Neural cell (in vitro differentiated cells): ENCODE data around the gene CNRIP1. TPM values are rescaled to one million over a fixed set of nuclear protein-coding genes. Genes with fewer than 3 reads are reported as not detected.

ENCODE experiments used
- H2AFZ ChIP-seq: fragments of 200-600, 300-800 bp; sonication (generic), shearing (Covaris generic); 2 replicates; pipeline ENCODE4 v1.6.0; 2014; ENCODE audit warnings: low read depth, mild to moderate bottlenecking, antibody characterized with exemption, low read length, moderate library complexity
- H3F3A ChIP-seq: fragments of 200-600 bp; shearing (Covaris generic); 2 replicates; pipeline ENCODE4 v1.6.1; 2016; ENCODE audit warnings: mild to moderate bottlenecking, moderate library complexity, mixed read lengths, antibody characterized with exemption, low read length; ENCODE audit not compliant: insufficient read depth, poor library complexity, severe bottlenecking
- H3K27ac ChIP-seq: fragments of 200-600, 300-800 bp; sonication (generic), shearing (Covaris generic); 2 replicates; pipeline ENCODE4 v1.5.1; 2014; ENCODE audit warnings: mild to moderate bottlenecking, low read length, moderate library complexity
- H3K27me3 ChIP-seq: fragments of 300-800, 200-600 bp; sonication (generic), shearing (Covaris generic); 2 replicates; pipeline ENCODE4 v1.6.0; 2014; ENCODE audit warnings: mild to moderate bottlenecking, low read depth, low read length, moderate library complexity; ENCODE audit not compliant: insufficient read depth
- H3K36me3 ChIP-seq: fragments of 300-800, 200-600 bp; sonication (generic), shearing (Covaris generic); 2 replicates; pipeline ENCODE4 v1.5.1; 2014; ENCODE audit warnings: mild to moderate bottlenecking, antibody characterized with exemption, low read length, moderate library complexity; ENCODE audit not compliant: insufficient read depth
- H3K4me2 ChIP-seq: fragments of 300-800, 200-600 bp; sonication (generic), shearing (Covaris generic); 2 replicates; pipeline ENCODE4 v1.6.0; 2014; ENCODE audit warnings: mild to moderate bottlenecking, low read length
- H3K4me3 ChIP-seq: fragments of 300-800, 200-600 bp; sonication (generic), shearing (Covaris generic); 2 replicates; pipeline ENCODE4 v1.5.1; 2014; ENCODE audit warnings: mild to moderate bottlenecking, low read length, moderate library complexity
- H3K79me2 ChIP-seq: fragments of 200-600 bp; shearing (Covaris generic); replicated peaks from 2 replicates; pipeline ENCODE4 v1.6.0; 2014; ENCODE audit warnings: mild to moderate bottlenecking, low read length, moderate library complexity; ENCODE audit not compliant: insufficient read depth
- H3K9ac ChIP-seq: fragments of 300-800, 200-600 bp; sonication (generic), shearing (Covaris generic); 2 replicates; pipeline ENCODE4 v1.6.1; 2016; ENCODE audit warnings: mild to moderate bottlenecking, low read length, mixed read lengths
- H3K9me2 ChIP-seq: fragments of 200-600 bp; shearing (Covaris generic); 2 replicates; pipeline ENCODE4 v1.6.1; 2016; ENCODE audit warnings: mild to moderate bottlenecking, low read length, mixed read lengths; ENCODE audit not compliant: insufficient read depth
- H3K9me3 ChIP-seq: fragments of 200-600, 300-800 bp; sonication (generic), shearing (Covaris generic); 2 replicates; pipeline ENCODE4 v1.6.1; 2016; ENCODE audit warnings: mild to moderate bottlenecking, mixed run types, low read length, moderate library complexity, mixed read lengths
- H4K20me1 ChIP-seq: fragments of 200-600 bp; shearing (Covaris generic); 2 replicates; pipeline ENCODE4 v1.6.1; 2016; ENCODE audit warnings: mild to moderate bottlenecking, mixed run types; ENCODE audit not compliant: insufficient read depth
- CTCF ChIP-seq: fragments of 450-650 bp; IDR thresholded peaks from 2 replicates; pipeline ENCODE4 v1.5.1; 2014; ENCODE audit warnings: antibody characterized with exemption, mild to moderate bottlenecking, moderate library complexity; ENCODE audit not compliant: poor library complexity, severe bottlenecking
- EP300 ChIP-seq: fragments of 450-650 bp; conservative IDR thresholded peaks from 2 replicates; pipeline ENCODE4 v1.6.1; 2014; ENCODE audit warnings: antibody characterized with exemption, mild to moderate bottlenecking, moderate library complexity; ENCODE audit not compliant: poor library complexity, severe bottlenecking
- EZH2 ChIP-seq: fragments of 200-600, 300-800 bp; shearing (Covaris generic), sonication (generic); IDR thresholded peaks from 2 replicates; pipeline ENCODE4 v1.6.1; 2014; ENCODE audit warnings: antibody characterized with exemption, low read length, borderline replicate concordance, mild to moderate bottlenecking; ENCODE audit not compliant: insufficient read depth, poor library complexity, severe bottlenecking
- MXI1 ChIP-seq: fragments of 450-650 bp; conservative IDR thresholded peaks from 2 replicates; pipeline ENCODE4 v1.6.1; 2014; ENCODE audit warnings: antibody characterized with exemption, mild to moderate bottlenecking; ENCODE audit not compliant: poor library complexity, severe bottlenecking
- POLR2AphosphoS5 ChIP-seq: IDR thresholded peaks from 2 replicates; pipeline ENCODE4 v1.6.1; 2012
- RAD21 ChIP-seq: fragments of 450-650 bp; conservative IDR thresholded peaks from 2 replicates; pipeline ENCODE4 v1.6.1; 2014; ENCODE audit warnings: antibody characterized with exemption, mild to moderate bottlenecking, moderate library complexity
- REST ChIP-seq: IDR thresholded peaks from 2 replicates; pipeline ENCODE4 v1.6.1; 2012; ENCODE audit warnings: borderline replicate concordance
- SMC3 ChIP-seq: fragments of 450-650 bp; conservative IDR thresholded peaks from 2 replicates; pipeline ENCODE4 v1.6.1; 2014; ENCODE audit warnings: antibody characterized with exemption, mild to moderate bottlenecking, moderate library complexity; ENCODE audit not compliant: poor library complexity
- TAF1 ChIP-seq: IDR thresholded peaks from 2 replicates; pipeline ENCODE4 v1.6.1; 2012; ENCODE audit warnings: low read depth
- polyA plus RNA-seq: library from polyadenylated mRNA; depleted of rRNA; stranded (reverse); fragments of >200 nt; gene quantifications from 2 replicates; pipeline ENCODE4 v1.2.3, GENCODE V29; 2014

Gene CNRIP1
- polyA plus RNA-seq, 1 donor from 2014 or later: 28.2 TPM

GRCh38 chr2:68316111-68316510 lies 3.6 kb downstream of the CNRIP1 start:
- Histone ChIP-seq H3K79me2 (no peaks in the 10 kb centered on the region), H3K4me3 (no peak overlapping the region), H4K20me1 (no peaks in the 10 kb centered on the region), H3K9me2 (no peaks in the 10 kb centered on the region), H2AFZ (no peak overlapping the region), H3K9ac (no peak overlapping the region), H3K4me2 (no peak overlapping the region), H3K36me3 (no peaks in the 10 kb centered on the region), H3K27ac (no peak overlapping the region), H3K27me3 (peaks cover 27% of the 10 kb centered on the region), H3F3A (no peaks in the 10 kb centered on the region), H3K9me3 (no peaks in the 10 kb centered on the region)
- no peak for TF ChIP-seq EP300
- no peak for TF ChIP-seq TAF1
- TF ChIP-seq SMC3: no peak
- no peak for TF ChIP-seq POLR2AphosphoS5
- no peak for TF ChIP-seq RAD21
- no peak for TF ChIP-seq CTCF
- TF ChIP-seq MXI1: no peak
- TF ChIP-seq EZH2: no peak
- TF ChIP-seq REST: no peak

- no peaks in the 10 kb centered on the region for H3K27me3 ChIP-seq
- no peak overlapping the region for H3K27ac ChIP-seq
- H3K36me3 ChIP-seq: no peaks in the 10 kb centered on the region
- TF ChIP-seq EZH2: no peak
- no peak for TF ChIP-seq SMC3
- TF ChIP-seq POLR2AphosphoS5: no peak
- no peak for TF ChIP-seq EP300
- TF ChIP-seq CTCF: no peak
- TF ChIP-seq RAD21: no peak
- TF ChIP-seq MXI1: no peak
- TF ChIP-seq REST: no peak
- no peak for TF ChIP-seq TAF1
- no peak overlapping the region for H3K9ac ChIP-seq
- H3F3A ChIP-seq: no peaks in the 10 kb centered on the region
- H3K4me2 ChIP-seq: no peak overlapping the region
- H3K9me3 ChIP-seq: no peaks in the 10 kb centered on the region
- no peaks in the 10 kb centered on the region for H3K9me2 ChIP-seq
- no peaks in the 10 kb centered on the region for H4K20me1 ChIP-seq
- H2AFZ ChIP-seq: no peak overlapping the region
- H3K79me2 ChIP-seq: no peaks in the 10 kb centered on the region
- H3K4me3 ChIP-seq: no peak overlapping the region
These were observed 8.7 kb downstream of the CNRIP1 start for GRCh38 chr2:68311033-68311432.
